Heart right ventricle (tissue), 16 donors: Measurements from ENCODE around the gene ZNF518A. TPM values are rescaled to one million over a fixed set of nuclear protein-coding genes. Genes with fewer than 3 reads are reported as not detected.

Source experiments
- ATAC-seq, 8 donors: fragments of 200-7000 bp; cut with Tn5 transposase; one replicate each; pipeline ENCODE4 v1.9.1; 2020; ENCODE audit warnings: mild to moderate bottlenecking in 8 of 8, moderate library complexity in 8 of 8, moderate number of reproducible peaks in 1 of 8
- DNase-seq, 2 donors: peaks; one replicate each; pipeline ENCODE4 v3.0.0-alpha.2; 2020
- H3K27ac ChIP-seq, 10 donors: fragments of 200-600 bp; sonication (generic) in 2 of 10; one replicate each; pipeline versions ENCODE4 v1.5.0 to v1.8.0; 2020 to 2022; ENCODE audit warnings: mild to moderate bottlenecking in 3 of 10
- H3K27me3 ChIP-seq, 7 donors: fragments of 200-600 bp; one replicate each; pipeline ENCODE4 v1.8.0; 2021 to 2022; ENCODE audit warnings: mild to moderate bottlenecking in 2 of 7
- H3K36me3 ChIP-seq, 9 donors: fragments of 200-600 bp; sonication (generic) in 1 of 9; one replicate each; pipeline versions ENCODE4 v1.5.0 to v1.8.0; 2020 to 2022; ENCODE audit warnings: mild to moderate bottlenecking in 2 of 9
- H3K4me1 ChIP-seq, 9 donors: fragments of 200-600 bp; sonication (generic) in 1 of 9; one replicate each; pipeline versions ENCODE4 v1.5.0 to v1.8.0; 2020 to 2022; ENCODE audit warnings: mild to moderate bottlenecking in 4 of 9
- H3K4me3 ChIP-seq, 10 donors: fragments of 200-600 bp; sonication (generic) in 2 of 10; one replicate each; pipeline versions ENCODE4 v1.5.0 to v1.8.0; 2020 to 2022; ENCODE audit warnings: mild to moderate bottlenecking in 7 of 10, moderate library complexity in 2 of 10
- H3K9me3 ChIP-seq, 11 donors: fragments of 200-600 bp in 10 of 11; sonication (generic) in 2 of 11; one replicate each; pipeline versions ENCODE4 v1.5.0 to v1.8.0; 2013 to 2022; ENCODE audit warnings: mild to moderate bottlenecking in 2 of 11, control low read depth in 1 of 11, moderate library complexity in 1 of 11
- WGBS, 2 donors: extraction: QIAGEN DNeasy Blood & Tissue Kit; methylation state at CpG; one replicate each; pipeline ENCODE4 v1.1.7; 2013; ENCODE audit warnings: inconsistent platforms in 1 of 2; 5-methylcytosine and 5-hydroxymethylcytosine counted together
- intact Hi-C, 10 donors: fragments of 100-400 bp; cut with DNase I; formaldehyde crosslinking; loops; one replicate each; pipeline versions ENCODE4 v1.11.1 to v1.14.2; 2022
- polyA plus RNA-seq, 2 donors: library from polyadenylated mRNA; stranded (reverse); fragments of 200-250 nt; gene quantifications; one replicate each; pipeline ENCODE4 v1.2.3, GENCODE V29; 2013
- total RNA-seq, 10 donors: library from RNA; stranded (reverse); fragmentation: NEBNext Ultra II Directional in 3 of 10; extraction: Animal tissue kit (Norgen Biotek cat#: 25700) in 3 of 10; gene quantifications; one replicate each; pipeline versions ENCODE4 v1.2.1 to v1.2.4, GENCODE V29; 2021 to 2023
- TF ChIP-seq, protein P1 (sequence below), 9 donors: fragments of 200-600 bp; sonication (generic) in 2 of 9; IDR thresholded peaks; one replicate each; pipeline versions ENCODE4 v1.5.0 to v1.8.0; 2021 to 2022; ENCODE audit warnings: antibody characterized with exemption in 9 of 9, mild to moderate bottlenecking in 5 of 9, moderate library complexity in 1 of 9
- donor health status: Arrhythmogenic right ventricular cardiomyopathy.
- donor health status: ischemic (EF 13 %, LVEDD 7.1; RV severe dilation, severe dysfunction).
- donor health status: healthy with polysubstance abuse.
- donor health status: DM: no; HTN: yes; CAD: no.
- donor health status: DM: no; HTN: no; CAD: no.
- donor health status: ischemic (EF 25% LVEDD 6.9; RV normal size, moderate dysfunction).
- donor health status: ischemic (EF 25% LVEDD 5.7; RV mildly dilated, moderate dysfunction).
- donor health status: healthy.
- donor health status: DM: yes; HTN: yes; CAD: no.
- donor health status: Ischemic cardiomyopathy.
- donor health status: ischemic (EF 35%, LVEDD 5.7; RV mildly dilated, moderate dysfunction).
- donor health status: nonischemic (EF 11% LVEDD 7.7; RV severe dilation, severe dysfunction).
- donor health status: DM: yes; HTN: yes; CAD: no.
- donor health status: PGD.
- donor health status: ischemic (EF 29% LVEDD 5.4; RV normal size, mild dysfunction).
- donor health status: nonischemic (EF 23%, LVEDD 6.1; RV moderate dilation, normal function).

Gene ZNF518A
- total and polyA plus RNA-seq, 12 donors = 1.7 to 15.0 (median 12.2) TPM

DNA sequence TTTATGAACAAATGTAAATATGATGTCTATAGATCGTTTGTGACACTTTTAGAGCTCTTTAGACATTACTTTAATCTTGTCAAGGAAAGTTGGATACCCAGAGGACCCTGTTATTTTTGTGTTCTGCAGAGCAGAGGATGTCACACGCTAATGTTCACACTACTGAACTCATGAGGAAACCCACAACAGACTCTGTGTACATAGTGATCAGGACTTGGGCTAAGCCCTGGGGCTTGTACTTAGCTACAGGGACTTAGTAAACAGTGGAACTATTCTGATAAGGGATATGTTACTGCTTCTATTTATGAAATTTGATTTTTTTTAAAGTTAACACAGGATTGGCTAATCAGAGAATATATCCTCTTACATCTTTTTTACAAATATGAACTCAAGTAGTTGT is 36.1 kb upstream of the ZNF518A start:
- no peak for ATAC-seq
- H3K36me3 ChIP-seq = no peaks in the 10 kb centered on the region
- H3K4me1 ChIP-seq = peaks cover 0 to 11% (median 5%) of the 10 kb centered on the region in 9 donors
- H3K27me3 ChIP-seq = peaks cover 0 to 76% (median 73%) of the 10 kb centered on the region in 7 donors
- TF ChIP-seq, protein P1, sequence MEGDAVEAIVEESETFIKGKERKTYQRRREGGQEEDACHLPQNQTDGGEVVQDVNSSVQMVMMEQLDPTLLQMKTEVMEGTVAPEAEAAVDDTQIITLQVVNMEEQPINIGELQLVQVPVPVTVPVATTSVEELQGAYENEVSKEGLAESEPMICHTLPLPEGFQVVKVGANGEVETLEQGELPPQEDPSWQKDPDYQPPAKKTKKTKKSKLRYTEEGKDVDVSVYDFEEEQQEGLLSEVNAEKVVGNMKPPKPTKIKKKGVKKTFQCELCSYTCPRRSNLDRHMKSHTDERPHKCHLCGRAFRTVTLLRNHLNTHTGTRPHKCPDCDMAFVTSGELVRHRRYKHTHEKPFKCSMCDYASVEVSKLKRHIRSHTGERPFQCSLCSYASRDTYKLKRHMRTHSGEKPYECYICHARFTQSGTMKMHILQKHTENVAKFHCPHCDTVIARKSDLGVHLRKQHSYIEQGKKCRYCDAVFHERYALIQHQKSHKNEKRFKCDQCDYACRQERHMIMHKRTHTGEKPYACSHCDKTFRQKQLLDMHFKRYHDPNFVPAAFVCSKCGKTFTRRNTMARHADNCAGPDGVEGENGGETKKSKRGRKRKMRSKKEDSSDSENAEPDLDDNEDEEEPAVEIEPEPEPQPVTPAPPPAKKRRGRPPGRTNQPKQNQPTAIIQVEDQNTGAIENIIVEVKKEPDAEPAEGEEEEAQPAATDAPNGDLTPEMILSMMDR (IDR thresholded peaks at IDR 0.05) = no peak
- H3K27ac ChIP-seq = no peak overlapping the region
- WGBS, 2 donors = 53 to 64% methylated on average over 2 of the region's 2 CpGs
- H3K9me3 ChIP-seq = peaks cover 0 to 5% (median 0%) of the 10 kb centered on the region in 11 donors
- DNase-seq = no peak
- no peak overlapping the region for H3K4me3 ChIP-seq
- intact Hi-C loops = loop anchor here in 3 of 10 donors (2.0 to 5.0 kb wide), 3 partner anchors 33 to 52 kb away; partner anchors contain the start of gene CCNJ (in 1 of the 3)

DNA sequence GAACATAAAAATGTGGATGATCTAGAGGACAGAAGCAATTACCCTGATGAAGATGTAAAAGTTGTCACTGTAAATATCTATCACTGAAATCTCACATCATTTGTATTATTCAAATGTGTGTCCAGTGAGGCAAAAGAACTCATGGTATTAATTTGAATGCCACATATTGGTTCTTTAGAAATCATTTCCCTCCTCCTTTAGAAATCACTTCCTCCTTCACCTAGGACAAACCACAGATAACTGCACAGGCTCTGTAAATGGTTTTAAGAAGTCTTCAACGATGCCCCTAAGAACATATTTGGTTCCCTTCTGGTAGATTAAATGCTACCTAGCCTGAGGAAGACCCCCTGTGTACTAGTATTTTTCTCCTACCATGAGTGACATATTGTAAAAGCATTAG is 33.1 kb upstream of the ZNF518A start:
- H3K36me3 ChIP-seq = no peaks in the 10 kb centered on the region
- WGBS, 2 donors = 71 to 77% methylated on average over 1 of the region's 1 CpG
- no peaks in the 10 kb centered on the region for H3K4me1 ChIP-seq
- TF ChIP-seq, protein P1 (IDR thresholded peaks at IDR 0.05) = no peak
- intact Hi-C loops = no loop called here
- H3K27ac ChIP-seq = no peak overlapping the region
- peaks cover 4 to 100% (median 97%) of the 10 kb centered on the region in 7 donors for H3K27me3 ChIP-seq
- H3K4me3 ChIP-seq = no peak overlapping the region
- DNase-seq = no peak
- no peak for ATAC-seq
- no peaks in the 10 kb centered on the region for H3K9me3 ChIP-seq

DNA sequence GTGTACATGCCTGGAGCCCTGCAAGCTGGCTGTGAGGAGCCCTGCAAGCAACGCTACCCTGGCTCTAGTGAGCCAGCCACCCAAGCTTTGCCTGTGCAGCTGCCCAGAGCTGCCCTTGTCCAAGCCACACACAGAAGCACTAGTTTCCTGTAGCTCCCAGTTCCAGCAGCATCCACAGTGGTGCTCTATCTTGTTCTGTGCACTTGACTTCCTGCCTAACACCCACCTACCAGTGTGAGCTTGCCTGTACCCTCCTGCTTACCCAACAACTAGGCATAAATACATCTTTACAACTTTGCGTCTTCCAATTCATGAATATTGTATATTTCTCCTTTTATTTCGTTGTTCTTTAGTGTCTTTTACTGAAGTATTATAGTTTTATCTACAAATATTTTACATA is 32.2 kb upstream of the ZNF518A start:
- H3K27me3 ChIP-seq = peaks cover 4 to 100% (median 96%) of the 10 kb centered on the region in 7 donors
- H3K4me3 ChIP-seq = no peak overlapping the region
- intact Hi-C loops = no loop called here
- H3K27ac ChIP-seq = no peak overlapping the region
- H3K9me3 ChIP-seq = no peaks in the 10 kb centered on the region
- no peaks in the 10 kb centered on the region for H3K36me3 ChIP-seq
- DNase-seq = no peak
- WGBS, 2 donors = 85 to 86% methylated on average over 3 of the region's 3 CpGs
- no peaks in the 10 kb centered on the region for H3K4me1 ChIP-seq
- TF ChIP-seq, protein P1 (IDR thresholded peaks at IDR 0.05) = no peak
- no peak for ATAC-seq

DNA sequence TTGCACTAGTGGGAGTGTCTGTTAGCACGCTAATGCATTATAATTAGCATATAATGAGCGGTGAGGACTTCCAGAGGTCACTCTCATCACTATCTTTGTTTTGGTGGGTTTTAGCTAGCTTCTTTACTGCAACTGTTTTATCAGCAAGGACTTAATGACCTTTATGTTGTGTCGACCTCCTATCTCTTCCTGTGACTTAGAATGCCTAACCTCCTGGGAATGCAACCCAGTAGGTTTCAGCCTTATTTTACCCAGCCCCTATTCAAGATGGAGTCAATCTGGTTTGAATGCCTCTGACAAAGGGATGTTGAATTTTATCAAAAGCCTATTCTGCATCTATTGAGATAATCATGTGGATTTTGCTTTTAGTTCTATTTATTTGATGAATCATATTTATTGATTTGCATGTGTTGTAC is 22.5 kb upstream of the ZNF518A start:
- no peaks in the 10 kb centered on the region for H3K36me3 ChIP-seq
- TF ChIP-seq, protein P1 (IDR thresholded peaks at IDR 0.05) = no peak
- no peak overlapping the region for H3K27ac ChIP-seq
- ATAC-seq (no peak), DNase-seq (no peak)
- no peak overlapping the region for H3K4me3 ChIP-seq
- peaks cover 0 to 11% (median 4%) of the 10 kb centered on the region in 11 donors for H3K9me3 ChIP-seq
- 21 to 29% methylated on average over 3 of the region's 3 CpGs for WGBS, 2 donors
- no peaks in the 10 kb centered on the region for H3K4me1 ChIP-seq
- intact Hi-C loops = no loop called here
- peaks cover 0 to 98% (median 81%) of the 10 kb centered on the region in 7 donors for H3K27me3 ChIP-seq
